Stimulated activated CD8-positive, alpha-beta memory T cell treated with anti-CD3 and anti-CD28 coated beads, Interleukin-7, amount 100 ng/mL, for 4 hours (primary cell): ENCODE measurements around the gene SEMA3E.
"Not testable (repeated sequence)": the region's sequence is repeated elsewhere in the genome, so short reads cannot be mapped to it uniquely, and the experiment has no call there.

Experiments used
- DNase-seq, 2 donors: peaks; one replicate each; pipeline ENCODE4 v3.0.0-alpha.2; 2020; ENCODE audit warnings: low read depth in 2 of 2

The SEMA3E gene

DNA sequence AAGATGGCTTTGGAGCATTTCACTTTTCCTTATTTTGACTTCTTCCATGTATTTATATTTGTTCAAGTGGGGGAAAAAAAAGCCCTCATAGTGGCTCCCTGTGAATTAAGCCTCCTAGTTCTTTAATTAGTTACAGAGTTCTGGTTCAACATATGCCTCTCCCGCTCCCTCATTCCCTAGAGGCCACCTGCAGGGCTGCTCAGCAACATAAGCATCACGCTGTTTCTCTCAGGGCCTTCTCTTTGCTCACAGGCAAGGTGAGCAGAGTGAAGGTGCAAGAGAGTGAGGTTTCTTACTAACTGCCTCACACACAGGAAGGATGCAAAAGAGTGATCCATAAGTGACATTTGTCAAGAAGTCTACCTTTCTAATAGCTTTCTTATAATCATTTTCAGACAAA, 196.7 kb downstream of the SEMA3E start:
- DNase-seq = no peak

DNA sequence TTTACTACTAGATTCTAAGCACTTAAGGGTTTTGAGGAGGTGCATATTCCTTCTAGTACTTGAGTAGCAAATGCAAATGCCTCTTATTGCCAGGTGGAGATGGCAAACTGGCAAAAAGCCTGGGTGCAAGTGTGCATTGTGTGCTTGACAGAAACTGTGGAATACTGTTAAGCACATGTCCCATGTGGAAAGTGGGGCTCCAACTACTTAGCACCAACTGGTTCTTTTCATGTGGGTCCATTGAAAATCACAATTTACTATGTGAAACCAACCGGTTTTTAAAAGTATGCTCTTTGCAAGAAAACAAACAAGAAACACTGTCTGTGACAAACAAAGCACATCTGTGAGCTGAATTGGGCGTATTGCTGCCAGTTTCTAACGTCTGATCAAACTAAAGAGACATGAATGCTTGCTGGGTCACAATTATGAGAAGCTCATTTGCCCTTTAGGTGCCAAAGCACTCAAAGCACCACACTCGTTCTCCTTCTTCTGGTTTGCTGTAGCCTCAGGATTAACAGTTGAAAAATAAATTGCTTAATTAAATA, 197.4 kb downstream of the SEMA3E start:
- no peak for DNase-seq

DNA sequence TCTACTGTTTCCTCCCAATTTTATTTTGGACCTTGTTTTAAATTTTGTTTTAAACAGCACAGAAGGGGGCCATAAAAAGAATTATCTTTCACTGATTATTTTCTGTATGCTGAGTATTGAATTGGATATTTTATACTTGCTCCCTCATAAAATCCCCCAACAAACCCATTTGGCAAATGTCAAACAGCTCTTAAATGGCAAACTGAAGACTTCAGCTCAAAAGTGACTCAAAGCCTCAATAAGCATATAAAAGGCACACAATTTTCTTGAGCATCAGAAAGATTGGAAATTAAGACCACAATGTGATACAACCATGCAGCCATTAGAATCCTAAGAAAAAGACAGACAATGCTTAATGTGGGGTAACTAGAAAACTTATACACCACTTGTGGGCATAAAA, 199.2 kb downstream of the SEMA3E start:
- DNase-seq = no peak

DNA sequence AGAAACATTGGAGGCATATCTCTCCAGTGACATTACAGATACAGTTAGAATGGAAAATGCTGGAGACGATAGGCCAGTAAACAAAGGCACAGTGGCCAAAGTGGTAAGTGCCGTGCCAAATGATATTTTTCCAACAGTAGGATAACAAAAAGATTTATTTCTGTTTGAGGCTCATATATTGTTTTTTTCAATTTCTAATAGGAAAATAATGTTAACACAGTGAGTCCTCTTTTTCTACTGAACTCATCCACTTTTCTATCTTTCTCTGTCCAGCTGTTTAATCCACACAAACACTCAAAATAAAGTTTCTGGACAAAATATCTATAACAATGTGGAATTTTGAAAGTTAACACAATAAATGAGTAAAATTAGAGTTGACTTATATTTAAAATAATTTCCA, 201.3 kb downstream of the SEMA3E start:
- no peak for DNase-seq

DNA sequence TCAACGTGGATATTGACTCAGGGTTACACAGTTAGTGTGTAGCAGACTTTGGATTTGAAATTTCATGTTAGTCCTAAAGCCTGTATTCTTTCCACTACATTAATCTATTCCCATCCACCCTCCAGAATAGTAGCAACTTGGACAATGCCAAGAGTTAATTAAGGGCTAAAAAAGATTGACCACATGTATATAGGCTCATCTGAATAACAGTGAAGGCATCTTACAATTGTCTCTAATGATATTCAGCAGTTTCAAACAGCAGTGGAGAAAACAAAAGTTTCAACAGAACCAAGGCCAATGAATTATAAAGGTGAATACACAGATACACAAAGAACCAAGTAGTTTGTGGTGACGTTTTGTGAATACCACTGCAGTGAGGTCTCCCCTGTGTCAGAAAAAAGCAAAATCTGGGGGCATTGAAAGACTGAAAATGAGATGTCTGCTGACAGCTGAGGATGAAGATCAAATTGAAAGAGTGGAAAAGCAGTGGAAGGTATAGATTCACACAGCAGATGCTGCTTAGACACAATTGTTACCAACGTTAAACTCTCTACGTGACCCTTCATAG, 202.8 kb downstream of the SEMA3E start:
- no peak for DNase-seq

DNA sequence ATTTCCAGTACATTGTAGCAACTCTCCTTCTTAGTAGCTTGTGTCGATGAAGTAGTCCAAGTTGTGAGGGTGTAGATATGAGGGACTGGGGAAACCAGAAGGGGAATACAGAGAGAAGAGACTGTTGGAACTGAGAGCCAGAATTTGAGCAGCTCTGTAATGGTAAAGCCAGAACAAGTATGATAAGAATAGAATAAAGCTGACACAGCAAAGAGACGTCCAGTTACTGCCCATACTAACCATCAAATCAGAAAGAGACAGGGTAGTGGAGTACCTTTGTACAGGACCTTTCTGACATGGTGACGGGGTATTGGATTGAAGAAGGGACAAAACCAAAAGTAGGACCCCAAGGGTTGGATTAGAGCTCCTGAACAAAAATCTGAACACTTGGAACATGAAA, 206.0 kb downstream of the SEMA3E start:
- DNase-seq = no peak

DNA sequence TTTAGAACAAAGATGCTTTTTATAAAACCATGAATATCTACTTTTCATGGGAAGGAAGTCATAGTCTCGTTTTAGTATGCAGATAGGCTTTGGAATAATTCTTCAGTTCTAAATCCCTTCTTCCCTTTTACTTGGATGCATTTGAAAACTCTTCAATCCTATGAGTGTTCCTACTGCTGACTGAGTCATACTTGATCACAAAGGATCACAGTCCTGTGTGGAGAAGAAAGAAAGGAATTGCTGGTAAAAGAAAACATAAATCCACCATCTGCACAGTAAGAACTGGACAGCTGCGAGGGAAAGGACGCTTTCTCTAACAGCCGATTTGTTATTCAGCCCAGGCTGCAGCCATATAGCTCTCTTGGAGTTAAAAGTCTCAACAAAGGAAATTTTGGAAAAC, 209.9 kb downstream of the SEMA3E start:
- DNase-seq = no peak

DNA sequence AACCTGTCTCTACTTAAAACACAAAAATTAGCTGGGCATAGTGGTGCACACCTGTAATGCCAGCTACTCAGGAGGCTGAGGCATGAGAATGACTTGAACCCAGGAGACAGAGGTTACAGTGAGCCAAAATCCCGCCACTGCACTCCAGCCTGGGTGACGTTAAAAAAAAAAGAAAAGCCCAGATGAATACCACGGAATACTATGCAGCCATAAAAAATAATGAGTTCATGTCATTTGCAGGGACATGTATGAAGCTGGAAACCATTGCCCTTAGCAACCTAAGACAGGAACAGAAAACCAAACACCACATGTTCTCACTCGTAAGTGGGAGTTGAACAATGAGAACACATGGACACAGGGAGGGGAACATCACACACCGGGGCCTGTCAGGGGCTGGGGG, 218.7 kb downstream of the SEMA3E start:
- DNase-seq = not testable (repeated sequence)

DNA sequence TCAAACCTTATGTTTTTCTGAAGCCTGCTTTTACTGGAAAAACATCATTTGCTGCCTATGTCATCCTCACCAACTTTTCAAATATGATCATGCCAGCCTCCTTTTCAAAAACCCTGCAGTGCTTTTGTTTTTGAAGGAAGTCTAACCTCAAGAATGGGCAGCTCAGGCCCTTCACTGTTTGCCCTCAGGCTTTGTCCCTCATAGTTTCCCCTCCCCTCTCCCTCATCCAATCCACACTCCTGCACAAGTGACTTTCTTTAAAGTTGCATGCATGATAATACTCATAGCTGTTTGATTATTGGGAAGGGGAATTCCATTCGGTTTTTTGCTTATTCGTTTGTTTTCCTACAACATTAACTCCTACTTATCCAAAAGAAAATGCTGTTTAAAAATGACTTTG, 219.4 kb downstream of the SEMA3E start:
- DNase-seq = no peak

DNA sequence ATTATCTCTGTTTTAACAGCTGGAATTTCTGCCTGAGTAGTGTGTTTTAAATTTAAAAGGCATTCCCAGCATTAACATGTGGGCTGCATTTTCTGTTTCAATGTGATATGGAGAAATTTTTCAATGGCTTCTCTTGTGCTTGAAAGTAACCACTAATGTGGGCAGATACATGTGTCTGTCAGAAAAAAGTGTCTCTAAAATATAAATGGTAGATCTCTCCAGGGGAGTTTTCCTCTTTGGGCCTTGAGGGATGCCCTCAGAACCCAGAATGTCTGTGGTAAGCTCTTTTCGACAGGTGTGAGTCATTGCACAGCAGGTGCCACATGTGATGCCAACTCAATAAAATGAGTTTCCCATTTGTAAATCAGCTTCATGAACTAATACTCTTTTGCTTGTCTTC, 221.1 kb downstream of the SEMA3E start:
- no peak for DNase-seq

DNA sequence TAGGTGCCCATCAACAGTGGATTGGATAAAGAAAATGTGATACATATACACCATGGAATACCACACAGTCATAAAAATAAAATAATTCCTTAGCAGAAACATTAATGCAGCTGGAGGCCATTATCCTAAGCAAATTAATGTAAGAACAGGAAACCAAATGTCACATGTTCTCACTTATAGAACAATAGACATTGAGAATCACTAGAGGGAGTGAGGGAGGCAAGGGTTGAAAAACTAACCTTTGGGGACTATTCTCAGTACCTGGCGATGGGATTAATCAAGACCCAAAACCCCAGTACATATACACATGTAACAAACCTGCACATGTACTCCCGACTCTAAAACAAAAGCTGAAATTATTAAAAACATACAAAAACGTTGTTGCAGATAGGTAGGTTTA, 222.6 kb downstream of the SEMA3E start:
- DNase-seq = no peak

DNA sequence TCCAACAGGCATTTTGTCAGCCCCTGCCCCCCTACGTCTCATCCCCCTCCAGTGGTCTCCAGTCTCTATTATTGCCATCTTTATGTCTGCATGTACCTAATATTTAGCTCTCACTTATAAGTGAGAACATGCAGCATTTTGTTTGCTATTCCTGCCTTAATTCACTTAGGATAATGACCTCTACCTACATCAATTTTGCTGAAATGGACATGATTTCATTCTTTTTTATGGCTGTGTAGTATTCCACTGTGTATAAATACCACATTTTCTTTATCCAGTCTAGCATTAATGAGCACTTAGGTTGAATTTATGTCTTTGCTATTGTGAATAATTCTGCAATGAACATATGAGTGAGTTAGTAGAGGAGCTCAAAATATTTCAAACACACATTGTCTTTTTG, 229.9 kb downstream of the SEMA3E start:
- DNase-seq = no peak

DNA sequence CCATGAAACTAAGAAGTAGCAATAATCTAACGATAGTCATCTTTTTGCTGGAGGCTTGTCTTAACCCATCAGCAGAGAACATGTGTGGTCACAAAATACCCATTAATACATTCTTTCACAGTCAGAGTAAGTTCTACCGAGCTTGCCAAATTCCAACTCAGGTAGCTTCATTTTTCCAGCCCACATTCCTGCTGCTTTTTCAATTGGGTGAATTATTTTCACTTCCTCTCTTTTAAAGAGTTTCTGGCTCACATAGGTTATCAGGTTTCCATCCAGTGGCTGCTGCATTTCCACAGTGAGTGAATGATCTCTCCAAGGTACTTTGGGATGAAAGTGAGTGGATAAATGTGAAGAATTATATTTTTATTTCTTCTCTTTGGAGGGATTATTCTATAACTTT, 233.1 kb downstream of the SEMA3E start:
- DNase-seq = no peak

DNA sequence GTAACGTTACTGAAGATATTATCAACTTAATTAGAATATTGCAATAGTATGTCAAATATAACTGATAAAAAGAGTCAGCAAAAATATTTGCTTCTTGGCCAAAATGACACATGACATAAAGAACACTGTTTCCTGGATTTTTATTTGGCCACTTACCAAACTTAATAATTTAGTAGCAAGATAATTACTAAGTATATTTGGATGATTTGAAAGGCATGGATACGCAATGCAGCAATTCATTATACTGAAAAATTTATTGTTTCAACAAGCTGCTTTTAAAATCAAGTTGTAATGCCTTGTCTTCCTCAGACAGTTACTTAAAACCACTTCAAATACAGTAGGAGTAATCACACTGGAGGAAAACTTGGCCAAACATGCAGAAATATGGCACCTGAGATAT, 234.0 kb downstream of the SEMA3E start:
- no peak for DNase-seq

DNA sequence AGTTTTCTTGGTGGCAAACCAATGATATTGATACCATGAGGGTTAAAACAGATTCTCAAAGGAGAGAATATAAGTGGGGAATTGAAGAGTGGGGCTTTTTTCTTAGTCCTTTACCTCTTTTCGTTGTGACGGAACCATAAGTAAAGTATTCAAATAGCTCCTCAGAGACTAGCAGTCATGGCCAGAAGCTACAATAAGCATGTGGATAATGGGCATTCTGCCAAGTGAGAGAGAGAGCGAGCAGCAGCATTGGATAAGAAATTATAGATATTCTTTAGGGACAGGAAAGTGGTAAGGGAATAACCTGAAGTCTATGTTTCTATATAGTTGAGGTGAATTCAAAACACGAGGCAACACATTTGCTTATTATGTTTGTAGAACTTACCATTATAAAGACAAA, 235.1 kb downstream of the SEMA3E start:
- DNase-seq = no peak

DNA sequence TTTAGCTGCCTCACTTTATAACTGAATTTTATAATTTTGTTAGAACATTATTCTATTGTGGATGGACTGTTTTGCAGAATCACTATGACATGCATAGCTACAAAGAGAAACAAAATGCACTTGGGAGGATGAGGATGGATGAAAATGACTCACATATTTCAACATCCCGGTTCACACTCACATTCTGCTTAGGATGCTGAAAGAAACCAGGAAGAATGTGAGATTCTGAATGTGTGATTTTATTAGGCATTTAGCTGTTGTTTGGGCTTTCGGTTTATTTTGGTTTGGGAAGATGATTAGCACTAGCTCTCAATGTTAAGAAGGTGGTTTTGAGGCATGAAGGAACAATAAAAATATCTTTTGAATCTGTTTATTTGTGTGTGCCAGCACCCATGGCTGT, 235.5 kb downstream of the SEMA3E start:
- no peak for DNase-seq

DNA sequence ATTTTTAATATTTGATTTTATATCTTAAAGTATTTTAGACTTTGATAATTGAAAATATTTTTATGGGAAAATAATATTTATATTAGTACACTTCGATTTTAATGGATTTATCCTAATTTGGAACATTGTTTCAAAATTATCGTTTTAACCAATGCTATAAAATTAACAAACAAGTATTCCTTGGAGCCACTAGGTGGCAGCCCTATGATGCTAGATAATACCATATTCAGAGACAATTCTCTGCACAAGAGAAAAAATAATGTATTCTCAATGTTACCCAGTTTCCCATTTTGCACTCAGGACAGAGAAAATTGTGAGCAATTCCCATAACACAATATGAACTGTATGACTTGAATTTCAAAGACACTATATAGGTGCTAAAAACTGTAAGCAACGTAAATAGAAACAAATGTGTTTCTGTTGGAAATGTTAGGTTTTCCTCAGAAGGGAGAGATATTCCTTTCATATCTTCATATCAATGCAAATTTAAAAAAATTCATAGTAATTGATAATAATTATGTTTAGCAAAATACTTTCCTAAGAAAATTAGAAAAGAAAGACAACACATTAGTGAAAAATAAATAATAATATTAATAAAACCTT, 237.8 kb downstream of the SEMA3E start:
- no peak for DNase-seq

DNA sequence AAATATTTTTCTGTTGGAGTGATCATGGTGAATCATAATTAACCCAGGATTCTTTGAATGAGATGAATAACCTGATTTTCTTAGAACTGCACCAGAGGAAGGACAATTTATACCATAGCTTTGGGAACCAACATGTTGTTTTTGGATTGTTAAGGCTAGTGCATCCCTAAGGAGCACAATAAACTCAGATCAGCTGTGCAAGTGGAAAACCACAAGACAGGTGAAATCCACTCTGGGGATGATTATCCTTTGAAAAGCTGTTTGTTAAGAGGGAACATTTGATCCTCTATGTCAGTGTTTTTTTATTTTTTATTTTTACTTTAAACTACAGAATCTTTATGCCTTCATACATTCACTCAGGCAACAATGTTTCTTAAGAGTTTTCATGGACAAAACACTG, 254.2 kb downstream of the SEMA3E start:
- DNase-seq = no peak

DNA sequence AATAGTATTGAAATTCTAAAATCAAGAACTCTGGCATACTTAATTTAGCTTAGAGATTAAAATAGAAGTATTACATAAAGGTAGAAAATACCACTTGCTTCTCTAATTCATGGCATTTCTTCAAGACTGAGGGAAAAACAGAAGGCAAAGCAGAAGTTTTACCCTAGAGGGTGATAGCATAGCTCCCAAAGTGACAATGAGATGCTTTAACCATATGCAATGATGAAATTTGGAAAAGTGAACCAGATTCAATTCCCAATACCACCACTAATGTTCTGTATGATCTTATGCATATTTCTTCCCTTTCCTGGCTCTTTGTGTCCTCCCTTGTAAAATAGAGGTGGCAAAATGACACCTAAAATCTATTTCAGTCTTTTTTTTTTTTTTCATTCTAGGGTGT, 260.5 kb downstream of the SEMA3E start:
- no peak for DNase-seq

DNA sequence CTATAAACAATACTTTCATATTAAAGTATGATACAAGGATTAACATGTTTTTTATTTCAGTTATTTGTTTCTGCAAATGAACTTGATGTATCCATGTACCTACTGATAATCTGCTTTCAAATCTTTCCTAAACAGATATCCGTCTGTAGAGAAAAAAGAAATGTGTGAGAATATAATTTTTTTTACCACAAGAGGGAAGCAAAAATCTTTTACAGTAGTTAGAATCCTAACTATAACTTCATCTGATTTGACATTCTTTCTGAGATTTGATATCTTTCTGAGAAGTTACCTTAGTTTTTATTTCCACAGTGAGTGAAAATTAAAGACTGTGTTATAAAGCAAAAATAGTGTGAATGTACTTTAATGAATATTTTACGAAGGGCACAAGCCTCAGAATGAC, 282.3 kb downstream of the SEMA3E start:
- no peak for DNase-seq

DNA sequence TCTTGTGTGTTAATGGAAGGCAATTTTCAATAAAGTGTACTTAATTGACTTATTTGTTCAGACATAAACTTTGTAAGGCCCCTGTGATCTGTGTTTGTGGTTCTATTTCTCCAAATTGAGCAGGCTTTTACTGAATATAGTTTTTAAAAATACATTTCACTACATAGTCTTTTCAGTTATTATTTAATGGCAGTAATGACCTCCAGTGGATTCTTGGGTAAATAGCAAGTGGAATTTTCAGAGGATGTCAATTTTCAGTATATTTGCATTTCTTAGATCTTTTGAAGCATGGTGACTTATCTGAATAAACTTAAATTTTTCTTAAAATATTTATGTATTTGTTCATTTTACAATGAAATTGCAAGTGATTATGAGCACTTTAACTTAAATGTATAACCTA, 283.2 kb downstream of the SEMA3E start:
- no peak for DNase-seq

DNA sequence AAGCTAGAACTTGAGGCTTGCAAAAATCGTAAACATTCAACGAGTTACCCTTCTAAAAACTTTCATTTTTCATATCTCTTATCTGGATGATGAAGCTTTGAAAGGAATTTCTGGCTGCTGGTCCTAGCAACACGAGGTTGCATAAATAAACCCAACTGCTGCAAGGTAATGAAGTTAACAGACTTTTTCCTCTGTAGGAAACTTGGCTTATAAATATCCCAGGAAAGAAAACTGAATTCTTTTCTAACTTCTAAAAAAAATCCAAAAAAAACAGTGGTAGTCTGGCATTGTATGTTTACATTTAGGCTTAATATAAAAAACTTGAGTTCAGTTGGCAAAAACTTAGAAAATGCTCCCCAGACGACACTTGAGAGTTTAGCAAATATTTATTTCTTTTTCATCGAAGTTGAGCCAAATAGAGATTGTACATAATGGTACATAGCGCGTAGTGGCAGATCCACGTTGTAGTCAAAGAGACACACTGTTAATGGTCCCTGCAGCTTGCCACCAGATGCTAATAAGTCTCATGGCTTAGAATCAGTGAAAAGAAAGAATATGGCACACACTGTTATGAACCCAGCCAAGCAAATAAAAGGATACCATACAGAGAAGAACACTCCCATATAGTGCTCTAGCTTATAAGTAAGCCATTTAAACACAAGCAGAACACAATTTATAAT, 285.9 kb downstream of the SEMA3E start:
- no peak for DNase-seq

DNA sequence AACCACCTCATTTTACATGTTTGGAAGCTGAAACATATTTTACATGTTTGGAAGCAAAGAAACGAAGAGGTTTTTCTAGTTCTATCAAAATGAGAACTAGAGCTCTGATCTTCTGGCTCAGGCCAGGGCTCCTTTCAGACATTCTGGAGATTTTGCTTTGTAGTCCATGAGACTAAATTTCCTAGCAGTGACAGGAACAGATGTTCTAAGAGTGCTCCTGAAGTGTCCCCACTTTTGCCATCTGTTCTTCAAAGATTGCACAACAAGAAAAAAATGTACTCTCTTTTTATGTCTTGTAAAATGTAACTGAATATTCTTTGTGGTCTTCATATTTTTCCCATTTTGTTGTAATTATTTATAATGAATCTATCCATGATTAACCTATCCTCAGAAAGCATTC, 289.8 kb downstream of the SEMA3E start:
- no peak for DNase-seq
